Colonic mucosa (tissue), 4 donors: ENCODE results near the gene MYORG. TPM values are rescaled to one million over a fixed set of nuclear protein-coding genes. Genes with fewer than 3 reads are reported as not detected.

Experiments
- DNase-seq: peaks from one replicate; pipeline ENCODE4 v3.0.0-alpha.2; 2020
- H3K27ac ChIP-seq: fragments of 200-600 bp; one replicate; pipeline ENCODE4 v1.8.0; 2021
- H3K27me3 ChIP-seq: fragments of 200-600 bp; one replicate; pipeline ENCODE4 v1.8.0; 2021
- H3K36me3 ChIP-seq: fragments of 200-600 bp; one replicate; pipeline ENCODE4 v1.8.0; 2021
- H3K4me1 ChIP-seq: fragments of 200-600 bp; one replicate; pipeline ENCODE4 v1.8.0; 2021; ENCODE audit warnings: mild to moderate bottlenecking
- H3K4me3 ChIP-seq: fragments of 200-600 bp; one replicate; pipeline ENCODE4 v1.8.0; 2021
- H3K9ac ChIP-seq, 2 donors: one replicate each; pipeline ENCODE4 v1.7.0; 2013; ENCODE audit warnings: control low read depth in 2 of 2, low read depth in 2 of 2, low read length in 2 of 2
- H3K9me3 ChIP-seq: fragments of 200-600 bp; one replicate; pipeline ENCODE4 v1.8.0; 2021
- CTCF ChIP-seq: fragments of 200-600 bp; IDR thresholded peaks from one replicate; pipeline ENCODE4 v1.8.0; 2022; ENCODE audit warnings: antibody characterized with exemption, mild to moderate bottlenecking
- intact Hi-C: fragments of 100-400 bp; cut with DNase I; formaldehyde crosslinking; loops from one replicate; pipeline ENCODE4 v1.14.1; 2022
- total RNA-seq, 2 donors: library from RNA; stranded (reverse); fragmentation: NEBNext Ultra II Directional in 1 of 2; extraction: Animal tissue kit (Norgen Biotek cat#: 25700) in 1 of 2; gene quantifications; one replicate each; pipeline ENCODE4 v1.2.1, GENCODE V29; 2021
- donor health status: healthy.
- donor health status: DM: no; HTN: no; CAD: no.
- donor health status: DM: no; HTN: no; CAD: no.

MYORG gene
- total RNA-seq, 2 donors from 2014 or later: 57.0 to 68.6 TPM

GRCh38 chr9:34333836-34334235 lies 42.9 kb downstream of the MYORG start:
- intact Hi-C loops: no loop called here
- Histone ChIP-seq H3K9ac (no peak overlapping the region), H3K9me3 (no peaks in the 10 kb centered on the region), H3K4me1 (no peaks in the 10 kb centered on the region), H3K36me3 (no peaks in the 10 kb centered on the region), H3K4me3 (no peak overlapping the region), H3K27me3 (no peaks in the 10 kb centered on the region), H3K27ac (no peak overlapping the region)
- no peak for TF ChIP-seq CTCF
- DNase-seq: no peak

GRCh38 chr9:34332076-34332964 lies 44.4 kb downstream of the MYORG start:
- Histone ChIP-seq H3K4me3 (no peak overlapping the region), H3K4me1 (no peaks in the 10 kb centered on the region), H3K9ac (peak overlapping the region in 1 of 2 donors; percentile 9), H3K27ac (no peak overlapping the region), H3K9me3 (no peaks in the 10 kb centered on the region), H3K36me3 (no peaks in the 10 kb centered on the region), H3K27me3 (no peaks in the 10 kb centered on the region)
- no peak for DNase-seq
- TF ChIP-seq CTCF: peak; percentile 54
- intact Hi-C loops: no loop called here

- intact Hi-C loops: loop anchor here (1.0 kb wide), 1 partner anchor 48 kb away; no protein-coding TSS in a partner anchor
Measured at GRCh38 chr9:34331196-34331595, 45.5 kb downstream of the MYORG start.

GRCh38 chr9:34328987-34329832 lies 47.5 kb downstream of the MYORG start, which contains the start of the genes KIF24 and NUDT2:
Gene KIF24, minus strand, starts transcription at chr9:34329268. Its CDS starts 17,922 bp downstream, at chr9:34311346.
Gene NUDT2, plus strand, starts transcription at chr9:34329569. Its CDS starts 9,471 bp downstream, at chr9:34339040.
- Histone ChIP-seq H3K27me3 (no peaks in the 10 kb centered on the region), H3K4me3 (peak within 1 kb of the TSS; percentile 81), H3K4me1 (no peaks in the 10 kb centered on the region), H3K9ac (peak within 1 kb of the TSS; percentile 86 to 99), H3K27ac (peak within 1 kb of the TSS; percentile 98), H3K36me3 (no peaks in the 10 kb centered on the region), H3K9me3 (no peaks in the 10 kb centered on the region)
- DNase-seq: peak; percentile 98
- no peak for TF ChIP-seq CTCF
- intact Hi-C loops: no loop called here

More at GRCh38 chr9:34331196-34331595, 45.5 kb downstream of the MYORG start:
- H3K9me3 ChIP-seq: no peaks in the 10 kb centered on the region
- DNase-seq: no peak
- H3K27ac ChIP-seq: no peak overlapping the region
- H3K4me1 ChIP-seq: no peaks in the 10 kb centered on the region
- H3K27me3 ChIP-seq: no peaks in the 10 kb centered on the region
- H3K4me3 ChIP-seq: no peak overlapping the region
- no peaks in the 10 kb centered on the region for H3K36me3 ChIP-seq
- no peak for TF ChIP-seq CTCF
- no peak overlapping the region for H3K9ac ChIP-seq

GRCh38 chr9:34328500-34328986 lies 48.2 kb downstream of the MYORG start:
- H3K36me3 ChIP-seq: no peaks in the 10 kb centered on the region
- intact Hi-C loops: no loop called here
- H3K4me1 ChIP-seq: no peaks in the 10 kb centered on the region
- H3K27ac ChIP-seq: peak overlapping the region; percentile 42
- H3K9me3 ChIP-seq: no peaks in the 10 kb centered on the region
- no peak for TF ChIP-seq CTCF
- H3K9ac ChIP-seq: peak overlapping the region in 1 of 2 donors; percentile 99
- no peaks in the 10 kb centered on the region for H3K27me3 ChIP-seq
- peak overlapping the region; percentile 81 for H3K4me3 ChIP-seq
- peak; percentile 56 for DNase-seq
